ENCODE data around the gene AEN.
"Not testable (repeated sequence)": the region's sequence is repeated elsewhere in the genome, so short reads cannot be mapped to it uniquely, and the experiment has no call there.

The AEN gene

DNA sequence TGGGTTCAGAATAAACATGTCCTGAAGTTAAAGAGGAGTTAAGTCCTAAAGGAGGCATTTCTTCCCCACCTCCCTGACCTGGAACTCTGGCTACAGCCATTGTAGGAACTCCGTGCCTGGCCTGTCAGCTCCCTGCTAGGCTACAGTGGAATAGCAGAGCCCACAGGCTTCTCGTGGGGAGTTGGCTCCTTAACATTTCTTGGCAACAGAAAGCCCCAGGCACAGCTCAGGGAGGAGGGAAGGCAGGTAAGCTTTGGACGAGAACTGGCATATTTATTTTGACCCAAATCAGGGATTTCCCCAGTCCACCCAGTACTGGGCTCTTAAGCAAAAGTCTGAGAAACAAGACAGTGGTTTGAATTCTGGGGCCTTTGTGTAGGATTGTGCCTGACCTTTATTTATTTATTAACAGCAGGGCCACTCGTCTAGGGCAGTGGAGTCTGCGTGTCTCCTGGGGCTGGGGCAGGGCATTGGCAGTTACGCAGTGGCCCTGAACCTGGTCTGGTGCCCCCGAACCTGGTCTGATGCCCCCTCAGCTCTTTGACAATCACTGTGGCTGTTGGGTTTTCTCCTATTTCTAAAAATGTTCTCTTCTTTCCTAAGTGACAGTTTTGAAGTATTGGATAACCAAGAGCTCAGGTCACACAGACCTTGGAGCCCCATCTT lies 9.8 kb downstream of the AEN start:
- DNase-seq (ENCODE audit: low read depth, low spot score), result no peak

DNA sequence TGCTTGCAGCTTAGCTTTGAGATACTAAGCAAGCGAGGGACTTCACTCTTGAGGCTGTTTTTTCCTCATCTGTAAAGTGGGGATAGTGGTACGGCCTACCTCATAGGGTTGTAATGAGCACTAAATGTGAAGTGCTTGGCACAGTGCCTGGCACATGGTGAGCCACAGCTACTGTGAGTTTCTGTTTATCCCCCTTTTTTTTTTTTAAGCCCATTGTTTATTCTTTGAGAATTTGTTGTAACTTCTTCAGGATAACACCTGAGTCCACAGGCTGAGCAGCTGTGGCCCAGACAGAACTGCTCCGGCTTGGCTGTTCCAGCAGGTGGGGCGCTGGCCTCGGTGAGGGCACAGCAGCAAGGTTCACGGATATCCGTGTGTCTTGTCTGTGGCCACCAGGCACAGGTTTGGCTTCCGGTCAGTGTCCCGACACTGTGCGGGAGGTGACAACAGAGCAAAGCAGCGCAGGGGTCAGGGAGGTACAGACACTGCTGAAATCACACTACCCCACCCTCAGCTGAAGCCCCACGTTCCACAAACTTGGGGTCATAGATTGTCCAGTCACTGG lies 10.4 kb downstream of the AEN start:
- DNase-seq (ENCODE audit: low read depth, low spot score), result no peak

DNA sequence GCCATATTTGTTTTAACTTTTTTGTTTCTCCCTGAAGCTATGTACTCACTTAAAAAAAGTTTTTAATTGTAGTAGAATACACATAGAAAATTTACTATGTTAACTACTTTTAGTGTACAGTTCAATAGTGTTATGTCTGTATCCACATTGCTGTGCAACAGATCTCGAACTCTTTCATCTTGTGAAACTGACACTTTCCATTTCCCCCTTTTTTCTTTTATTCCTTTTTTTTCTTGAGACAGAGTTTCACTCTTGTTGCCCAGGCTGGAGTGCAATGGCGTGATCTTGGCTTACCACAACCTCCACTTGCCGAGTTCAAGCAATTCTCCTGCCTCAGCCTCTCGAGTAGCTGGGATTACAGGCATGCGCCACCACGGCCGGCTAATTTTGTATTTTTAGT lies 11.7 kb downstream of the AEN start:
- not testable (repeated sequence) for DNase-seq (ENCODE audit: low read depth, low spot score)

DNA sequence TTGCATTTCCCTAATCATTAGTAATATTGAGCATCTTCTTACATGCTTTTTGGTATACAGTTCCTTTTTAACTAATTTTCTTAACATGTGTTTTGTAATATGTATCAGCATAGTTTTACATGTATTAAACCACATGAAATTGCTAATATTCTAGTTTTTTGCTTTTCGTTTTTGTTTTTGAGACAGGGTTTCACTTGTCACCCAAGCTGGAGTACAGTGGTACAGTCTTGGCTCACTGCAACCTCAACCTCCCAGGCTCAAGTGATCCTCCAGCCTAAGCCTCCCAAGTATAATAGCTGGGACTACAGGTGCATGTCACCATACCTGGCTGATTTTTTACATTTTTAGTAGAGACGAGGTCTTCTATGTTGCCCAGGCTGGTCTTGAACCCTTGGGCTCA lies 13.3 kb downstream of the AEN start:
- no peak for DNase-seq (ENCODE audit: low read depth, low spot score)

DNA sequence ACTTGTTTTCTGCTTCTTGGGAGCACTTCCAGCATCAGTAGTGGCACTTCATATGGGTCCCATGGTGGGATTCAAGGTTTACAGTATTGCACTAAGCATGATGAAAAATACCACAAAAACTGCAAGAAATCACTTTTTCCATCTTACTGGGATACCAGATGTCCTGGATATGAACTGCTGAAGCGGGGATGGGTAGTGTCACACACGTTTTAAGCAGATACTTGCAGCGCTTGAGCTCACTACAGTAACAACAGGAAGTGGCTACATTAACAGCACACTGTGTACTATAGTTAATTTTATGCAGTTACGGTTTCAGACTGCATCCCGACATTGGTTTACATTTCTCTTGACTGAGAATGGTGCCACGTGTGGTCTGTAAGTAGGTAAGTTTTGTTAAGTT lies 14.2 kb downstream of the AEN start:
- no peak for DNase-seq (ENCODE audit: low read depth, low spot score)

DNA sequence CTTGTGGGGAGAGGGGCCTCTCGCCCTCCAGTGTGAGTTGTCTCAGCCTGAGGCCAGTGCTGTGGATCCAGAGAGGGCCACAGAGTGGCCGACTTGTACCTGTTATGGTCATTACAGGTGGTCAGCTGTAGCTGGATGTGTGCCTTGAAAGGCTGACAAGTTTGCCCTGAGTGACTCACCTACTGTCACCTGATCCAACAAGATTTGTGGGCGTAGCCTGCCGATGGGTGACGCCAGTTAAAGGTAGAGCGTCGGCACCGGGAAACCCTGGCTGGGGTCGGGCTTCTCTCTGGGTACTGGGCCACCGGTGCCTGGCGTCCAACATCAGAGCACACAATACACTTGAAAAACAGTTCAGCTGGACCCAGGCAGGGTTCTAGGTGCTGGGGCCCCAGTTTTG lies 14.9 kb downstream of the AEN start:
- DNase-seq (ENCODE audit: low read depth, low spot score), result peak; percentile 17

DNA sequence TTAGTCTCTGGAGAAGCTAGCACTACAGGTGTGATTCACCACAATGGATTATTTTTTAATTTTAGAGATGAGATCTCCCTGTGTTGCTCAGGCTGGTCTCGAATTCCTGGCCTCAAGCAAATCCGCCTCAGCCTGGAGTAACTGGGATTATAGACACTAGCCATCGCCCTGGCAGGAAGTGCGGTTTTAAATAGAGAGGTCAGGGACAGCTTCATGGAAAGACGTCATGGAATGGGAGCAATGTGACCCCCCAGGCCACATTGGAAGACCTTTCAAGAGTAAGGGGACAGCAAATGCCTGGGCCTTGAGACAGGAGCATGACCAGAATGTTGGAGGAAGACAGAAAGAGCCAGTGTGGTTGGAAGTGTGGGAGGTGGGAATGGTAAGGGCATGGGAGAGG lies 15.5 kb downstream of the AEN start:
- no peak for DNase-seq (ENCODE audit: low read depth, low spot score)

DNA sequence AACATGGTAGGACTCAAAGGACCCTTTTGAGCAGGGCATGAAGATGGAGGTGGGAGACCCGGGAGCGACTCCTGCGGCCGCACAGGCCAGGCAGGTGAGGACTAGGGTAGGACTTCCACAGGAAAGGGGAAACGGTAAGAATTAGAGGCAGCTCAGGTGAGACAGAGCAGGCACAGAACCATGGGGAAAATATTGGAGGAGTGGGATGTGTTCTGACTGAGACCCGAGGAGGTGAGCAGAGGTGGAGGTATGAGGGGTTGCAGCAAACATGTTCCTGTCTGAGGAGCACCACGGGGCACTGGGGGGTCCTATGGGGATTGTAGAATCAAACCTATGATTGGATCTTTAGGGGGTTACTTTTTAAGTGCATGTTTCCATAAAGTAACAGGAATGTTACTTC lies 16.3 kb downstream of the AEN start:
- no peak for DNase-seq (ENCODE audit: low read depth, low spot score)

DNA sequence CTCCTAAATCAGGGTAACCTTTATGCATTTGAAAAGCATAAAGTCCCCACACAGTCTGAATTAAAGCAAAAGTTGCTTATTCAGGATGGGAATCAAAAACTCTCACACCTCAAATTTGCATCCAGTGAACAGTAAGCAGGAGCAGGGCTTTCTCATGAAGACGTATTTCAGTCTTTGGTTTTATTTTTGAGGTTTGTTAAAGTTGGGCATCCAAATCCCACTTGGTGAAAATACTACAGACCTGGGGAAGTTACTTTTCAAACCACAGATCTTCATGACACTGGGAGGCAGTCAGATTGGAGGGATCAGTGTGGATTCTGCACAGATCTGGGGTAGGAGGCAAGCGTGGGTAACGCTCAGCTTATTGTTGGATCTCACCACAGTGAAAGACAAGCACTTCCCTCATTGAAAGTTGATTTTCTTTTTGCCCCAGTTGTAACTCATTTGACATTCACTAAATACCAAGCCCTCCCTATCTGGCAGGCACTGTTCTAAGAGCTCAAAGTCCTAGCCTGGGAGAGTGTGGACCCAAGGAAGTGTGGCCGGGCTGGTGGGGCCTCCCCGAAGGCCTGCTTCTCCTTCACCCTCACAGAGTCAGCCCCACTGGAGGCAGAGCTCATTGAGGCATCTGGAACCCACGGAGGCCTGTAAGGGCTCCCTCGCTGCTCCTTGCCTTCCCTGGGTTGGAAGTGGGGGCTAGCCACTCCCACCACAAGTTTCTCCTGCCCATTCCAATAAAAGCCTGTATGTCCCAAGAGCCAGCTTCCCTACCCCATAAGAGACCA lies 16.9 kb downstream of the AEN start:
- no peak for DNase-seq (ENCODE audit: low read depth, low spot score)

DNA sequence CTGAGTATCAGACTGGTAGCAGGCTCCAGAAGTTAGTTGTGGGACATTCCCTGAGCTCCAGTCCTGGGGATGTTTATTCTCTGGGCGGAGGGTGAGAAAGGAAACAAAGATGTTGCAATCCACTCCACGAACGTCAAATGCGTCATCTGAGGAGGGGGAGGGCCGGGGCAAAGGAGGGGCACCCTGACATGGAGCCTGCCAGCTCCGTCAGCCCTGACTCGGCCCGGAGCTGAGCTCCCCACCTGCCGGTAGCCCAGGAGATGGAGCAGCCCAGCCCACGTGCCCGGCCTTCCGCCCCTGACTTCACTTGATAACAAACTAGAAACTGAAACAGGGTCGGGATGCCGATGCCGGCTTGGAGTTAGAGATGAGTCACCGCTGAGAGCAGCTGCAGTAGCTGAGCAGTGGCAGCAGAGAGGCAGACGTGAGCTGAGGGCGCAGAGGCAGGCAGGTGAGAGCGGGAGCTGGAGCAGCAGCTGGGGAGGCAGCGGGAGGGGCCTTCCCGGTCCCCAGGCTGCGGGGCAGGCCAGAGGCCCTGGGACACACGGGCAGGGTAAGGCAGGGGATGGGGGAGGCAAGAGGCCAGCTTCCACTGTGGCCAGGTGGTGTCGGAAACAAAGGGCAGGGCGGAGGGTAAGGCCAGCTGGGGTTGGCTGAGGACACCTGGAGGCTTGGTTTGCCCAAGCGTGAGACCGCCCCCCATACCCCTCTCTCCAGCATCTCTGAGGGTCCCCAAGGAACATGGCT lies 17.7 kb downstream of the AEN start, which contains the start of gene ISG20:
Gene ISG20, plus strand, starts transcription at position 391 of the 747 bp plus-strand sequence. Its CDS starts 351 bp downstream, at position 742.
- peak; percentile 88 for DNase-seq (ENCODE audit: low read depth, low spot score)

DNA sequence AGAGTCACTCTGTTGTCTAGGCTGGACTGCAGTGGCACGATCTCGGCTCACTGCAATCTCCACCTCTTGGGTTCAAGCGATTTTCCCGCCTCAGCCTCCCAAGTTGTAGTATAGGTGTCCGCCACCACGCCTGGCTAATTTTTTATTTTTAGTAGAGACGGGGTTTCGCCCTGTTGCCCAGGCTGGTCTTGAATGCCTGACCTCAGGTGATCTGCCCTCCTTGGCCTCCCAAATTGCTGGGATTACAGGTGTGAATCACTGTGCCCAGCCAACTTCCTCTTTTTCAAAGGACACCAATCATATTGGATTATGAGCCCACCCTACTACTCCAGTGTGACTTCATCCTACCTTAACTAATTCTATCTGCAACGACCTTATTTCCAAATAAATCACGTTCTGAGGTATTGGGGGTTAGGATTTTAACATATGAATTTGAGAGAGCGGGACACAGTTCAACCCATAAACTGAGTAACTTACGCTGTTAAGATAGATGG lies 20.9 kb downstream of the AEN start:
- DNase-seq (ENCODE audit: low read depth, low spot score), result no peak

DNA sequence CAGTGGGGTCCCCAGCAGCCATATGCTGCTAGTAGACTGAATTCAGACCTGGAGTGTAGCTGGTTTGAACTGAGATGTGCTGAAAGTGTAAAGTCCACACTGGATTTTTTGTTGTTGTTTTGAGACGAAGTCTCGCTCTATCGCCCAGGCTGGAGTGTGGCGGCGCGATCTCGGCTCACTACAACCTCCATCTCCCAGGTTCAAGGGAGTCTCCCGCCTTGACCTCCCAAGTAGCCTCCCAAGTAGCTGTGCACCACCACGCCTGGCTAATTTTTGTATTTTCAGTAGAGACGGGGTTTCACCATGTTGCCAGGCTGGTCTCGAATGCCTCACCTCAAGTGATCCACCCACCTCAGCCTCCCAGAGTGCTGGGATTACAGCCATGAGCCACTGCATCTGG lies 21.4 kb downstream of the AEN start:
- DNase-seq (ENCODE audit: low read depth, low spot score), result not testable (repeated sequence)

DNA sequence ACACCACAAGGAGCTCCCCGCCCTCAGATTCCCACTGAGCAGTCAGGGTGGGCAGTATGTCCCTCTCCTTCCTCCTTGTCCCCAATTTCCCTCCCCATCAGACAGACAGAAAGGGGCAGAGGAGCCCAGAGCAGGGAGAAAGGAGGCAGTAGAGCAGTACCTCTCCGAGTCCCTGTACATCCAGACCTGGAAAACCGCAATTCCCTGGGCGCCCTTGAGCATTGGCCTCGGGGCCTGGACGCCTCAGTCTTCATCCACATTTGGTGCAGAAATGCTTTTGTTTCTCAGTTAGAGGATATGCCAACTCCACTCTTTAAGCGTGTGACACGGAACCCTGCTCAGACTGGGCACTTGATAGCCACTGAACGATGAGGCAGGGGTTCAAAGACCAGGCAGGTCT lies 23.6 kb downstream of the AEN start:
- no peak for DNase-seq (ENCODE audit: low read depth, low spot score)

DNA sequence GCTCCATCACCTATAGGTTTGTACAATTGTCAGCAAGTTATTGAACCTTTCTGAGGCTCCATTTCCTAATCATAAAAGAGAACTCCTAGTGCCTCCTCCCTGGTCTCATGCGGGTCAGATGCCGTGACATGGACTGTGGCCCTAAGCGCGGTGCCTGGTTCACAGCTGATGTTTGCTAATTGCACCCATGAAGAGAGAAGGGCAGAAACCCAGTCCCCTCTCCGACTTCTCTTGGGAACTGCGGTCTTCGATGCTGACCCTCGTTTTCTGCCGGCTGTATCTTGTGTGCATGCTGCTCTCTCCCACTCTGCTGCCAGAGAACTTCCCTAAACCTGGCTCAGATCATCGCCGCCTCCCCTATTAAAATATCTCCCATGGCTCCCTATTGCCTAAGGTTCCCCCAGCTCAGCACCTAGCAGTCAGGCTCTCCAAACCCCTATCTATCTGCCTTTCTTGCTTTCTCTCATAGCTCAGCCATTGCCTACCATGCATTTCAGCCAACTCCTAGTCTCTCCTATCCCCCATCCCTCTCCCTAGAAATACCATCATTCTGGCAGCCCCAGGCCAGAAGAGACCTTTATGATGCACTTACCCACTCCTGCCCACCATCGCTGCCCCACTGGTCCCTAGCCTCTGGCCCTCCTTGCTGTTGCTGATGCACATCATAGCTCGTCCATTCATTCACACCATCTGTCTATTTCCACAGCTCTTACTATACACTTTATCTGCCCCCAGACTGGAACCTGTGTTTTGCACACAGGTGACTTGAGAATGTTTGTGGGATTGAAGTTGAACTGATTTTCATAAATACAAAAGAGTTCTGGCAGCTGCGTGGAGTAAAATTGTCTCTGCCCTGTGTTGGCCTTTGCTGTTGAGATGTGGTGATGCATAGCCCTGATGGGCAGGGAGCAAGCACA lies 24.3 kb downstream of the AEN start:
- no peak for DNase-seq (ENCODE audit: low read depth, low spot score)

DNA sequence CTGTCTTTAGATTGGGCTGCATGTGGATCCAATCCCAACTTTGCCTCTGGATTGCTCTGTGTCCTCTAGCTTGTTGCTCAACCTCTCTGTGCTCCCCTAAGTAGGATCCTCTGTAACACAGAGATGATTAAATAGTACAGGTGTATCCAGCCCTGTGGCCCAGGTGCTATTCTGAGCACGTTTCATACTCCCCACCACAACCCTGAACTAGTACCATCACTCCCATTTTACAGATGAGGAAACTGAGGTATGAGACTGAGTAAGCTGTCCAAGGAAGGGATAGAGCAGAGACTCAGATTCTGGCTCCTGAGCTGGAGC lies 24.9 kb downstream of the AEN start:
- DNase-seq (ENCODE audit: low read depth, low spot score), result no peak

DNA sequence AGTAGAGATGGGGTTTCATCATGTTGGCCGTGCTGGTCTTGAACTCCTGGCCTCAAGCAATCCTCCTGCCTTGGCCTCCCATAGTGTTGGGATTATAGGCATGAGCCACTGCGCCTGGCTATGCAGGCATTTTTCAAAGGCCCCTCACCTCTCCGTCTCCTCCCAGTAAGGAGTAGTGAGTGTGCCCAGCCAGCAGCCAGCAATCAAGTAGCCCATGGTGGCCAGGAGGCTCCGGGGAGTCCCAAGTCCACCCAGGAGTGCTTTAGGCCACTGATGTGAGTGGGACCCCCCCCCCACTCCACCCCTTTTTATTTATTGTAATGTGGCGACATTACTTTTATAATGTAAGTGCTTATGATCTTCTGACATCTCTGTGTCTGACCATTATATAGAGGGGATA lies 25.8 kb downstream of the AEN start:
- no peak for DNase-seq (ENCODE audit: low read depth, low spot score)

DNA sequence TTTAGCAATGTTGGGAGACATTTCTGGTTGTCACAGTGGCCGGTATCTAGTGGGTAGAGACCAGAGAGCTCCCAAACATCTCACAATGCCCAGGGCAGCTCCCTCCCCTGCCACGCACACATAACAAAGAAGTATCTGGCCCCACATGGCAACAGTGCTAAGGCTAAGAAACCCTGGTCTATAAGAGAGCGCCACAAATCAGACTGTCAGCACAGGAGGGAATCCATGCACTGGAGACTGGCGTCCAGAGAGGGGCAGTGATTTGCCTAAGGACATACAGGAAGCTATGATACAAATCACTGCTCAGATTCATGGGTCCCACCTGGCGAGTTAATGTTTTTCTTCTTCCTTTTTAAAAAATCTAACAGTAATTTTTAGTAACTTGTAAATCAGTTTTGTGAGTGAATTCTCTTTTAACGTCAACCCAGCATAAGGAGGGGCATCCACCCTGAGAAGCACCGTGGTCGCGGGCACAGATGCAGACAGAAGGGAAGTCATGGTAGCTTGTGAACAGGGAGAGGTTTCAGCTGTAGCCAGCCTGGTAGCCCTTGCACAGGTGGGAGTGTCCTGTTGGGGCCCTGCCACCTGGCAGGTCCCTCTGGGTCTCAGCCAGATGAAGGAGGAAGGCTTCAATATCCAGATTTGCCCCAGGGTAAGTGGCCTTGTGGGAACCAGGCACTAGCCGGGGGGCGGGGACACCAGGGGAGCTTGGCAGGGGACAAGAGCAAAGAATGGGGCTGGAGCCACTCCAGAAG lies 26.4 kb downstream of the AEN start:
- no peak for DNase-seq (ENCODE audit: low read depth, low spot score)

DNA sequence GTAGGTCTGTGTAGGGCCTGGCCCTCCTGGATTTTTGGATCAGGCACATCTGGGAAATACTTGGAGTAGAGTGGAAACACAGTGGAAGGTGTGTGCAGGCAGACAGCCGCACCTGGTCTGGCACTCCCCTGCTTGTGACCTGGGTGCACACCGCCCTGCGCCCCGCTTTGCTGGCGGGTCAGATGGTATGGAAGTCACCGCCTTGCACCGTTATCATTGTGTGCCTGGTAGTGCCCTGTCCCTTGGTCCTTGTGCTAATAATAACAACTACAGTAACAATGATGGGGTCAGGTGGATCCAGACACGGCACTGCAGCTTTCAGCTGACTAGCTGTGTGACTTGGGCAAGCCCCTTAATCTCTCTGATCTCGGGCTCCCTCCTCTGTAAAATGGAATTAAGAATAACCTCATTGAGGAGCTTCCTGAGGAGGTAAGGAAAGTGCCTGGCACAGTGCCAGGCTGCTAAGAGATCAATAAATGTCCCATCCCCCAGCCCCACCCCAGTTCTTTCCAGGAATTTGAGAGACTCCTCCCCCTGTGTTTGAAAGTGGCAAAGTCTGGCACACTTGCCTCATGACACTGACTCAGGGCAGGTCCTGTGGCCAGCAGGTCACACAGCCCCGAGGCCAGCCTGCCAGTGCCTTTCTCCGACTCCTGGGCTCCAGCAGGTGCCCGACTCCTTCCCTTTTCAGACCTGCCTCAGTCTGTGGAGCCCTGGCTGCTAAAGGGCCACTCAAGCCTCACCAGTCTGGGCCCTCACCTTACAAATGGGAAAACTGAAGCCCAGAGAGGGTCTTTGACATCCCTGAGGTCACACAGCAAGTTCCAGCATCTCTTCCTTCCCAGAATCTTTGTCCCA lies 27.4 kb downstream of the AEN start:
- no peak for DNase-seq (ENCODE audit: low read depth, low spot score)

DNA sequence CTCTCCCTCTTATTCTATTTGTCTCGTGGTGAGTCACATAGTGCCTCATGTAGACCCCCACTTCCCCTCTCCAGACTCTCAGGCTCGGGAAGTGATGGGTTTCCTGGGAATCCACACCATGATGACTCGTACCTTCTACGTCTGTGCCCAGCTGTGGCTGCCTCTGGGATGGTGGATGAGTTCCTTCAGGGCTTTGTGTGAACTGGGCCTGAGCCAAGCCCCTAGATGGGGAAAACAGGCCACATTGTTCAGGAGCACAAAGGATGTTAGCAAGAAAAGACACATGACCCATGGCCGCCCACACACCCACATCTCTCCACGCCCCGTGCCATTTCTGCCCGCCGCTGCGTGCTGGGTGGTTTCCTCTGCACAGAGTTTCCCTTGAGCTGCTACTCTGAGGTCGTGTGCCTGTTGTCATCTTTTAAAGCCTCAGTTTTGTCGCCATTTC lies 28.2 kb downstream of the AEN start:
- peak; percentile 64 for DNase-seq (ENCODE audit: low read depth, low spot score)
